Mammary epithelial cell (primary cell): ENCODE results near the gene UBAP2L.

Experiments used
- CTCF ChIP-seq, 2 donors: IDR thresholded peaks in 1 of 2; conservative IDR thresholded peaks in 1 of 2; 2 replicates each; pipeline ENCODE4 v1.5.1; 2011 to 2012; ENCODE audit warnings: inconsistent platforms in 2 of 2, low read length in 2 of 2, mild to moderate bottlenecking in 2 of 2, control low read depth in 1 of 2, low read depth in 1 of 2; ENCODE audit not compliant: insufficient read depth in 1 of 2; ENCODE audit errors: extremely low read depth in 1 of 2
- EZH2 ChIP-seq: IDR thresholded peaks from 2 replicates; pipeline ENCODE4 v1.6.1; 2012; ENCODE audit warnings: low read length, inconsistent platforms, borderline replicate concordance

GRCh38 chr1:154179946-154180687 is 40.6 kb upstream of the UBAP2L start:
- no peak for TF ChIP-seq CTCF (conservative IDR thresholded peaks at IDR 0.05 in 1 of 2, IDR thresholded peaks at IDR 0.05 in 1 of 2; ENCODE audit: extremely low read depth in 1 of 2, insufficient read depth in 1 of 2, low read depth in 1 of 2, low read length in 2 of 2)
- no peak for TF ChIP-seq EZH2
